ENCODE results near the gene ATG9B. TPM values are rescaled to one million over a fixed set of nuclear protein-coding genes. Genes with fewer than 3 reads are reported as not detected.

ATG9B gene
- total and polyA plus RNA-seq, 9 of the 15 experiments (the other 6 are each of a cell fraction or from before 2014, with no cell fraction given) = 0.29 to 8.0 (median 2.1) TPM

GRCh38 chr7:151039850-151040548, 15.7 kb upstream of the ATG9B start (continued):
- peak; percentile 75; the same call in 1 of the 2 replicates for TF ChIP-seq TFAP4 (CRISPR knock-in tag; IDR thresholded peaks at IDR 0.05; ENCODE audit: borderline replicate concordance)
- TF ChIP-seq PTRF (tag; IDR thresholded peaks at IDR 0.05) = no peak
- TF ChIP-seq ARHGAP35 (IDR thresholded peaks at IDR 0.05; ENCODE audit: partially characterized antibody) = no peak
- TF ChIP-seq NFYB (IDR thresholded peaks at IDR 0.05; ENCODE audit: extremely low read depth, insufficient read length) = no peak
- TF ChIP-seq HNRNPUL1 (IDR thresholded peaks at IDR 0.05; ENCODE audit: low read length) = no peak
- TF ChIP-seq SRSF3 (IDR thresholded peaks at IDR 0.05; ENCODE audit: insufficient read depth, low read length) = no peak
- no peak for TF ChIP-seq MCM2 (IDR thresholded peaks at IDR 0.05; ENCODE audit: low read depth)
- no peak for TF ChIP-seq THRAP3 (IDR thresholded peaks at IDR 0.05; ENCODE audit: borderline replicate concordance)
- no peak for TF ChIP-seq BRF2 (IDR thresholded peaks at IDR 0.05; ENCODE audit: borderline replicate concordance, insufficient read depth, insufficient read length)
- TF ChIP-seq NBN (IDR thresholded peaks at IDR 0.05; ENCODE audit: low read depth) = no peak
- no peak for TF ChIP-seq CGGBP1 (CRISPR knock-in tag; IDR thresholded peaks at IDR 0.05)
- no peak for TF ChIP-seq NONO (IDR thresholded peaks at IDR 0.05; ENCODE audit: low read depth in 2 of 2, low read length in 1 of 2)
- TF ChIP-seq IRF2 (CRISPR knock-in tag; IDR thresholded peaks at IDR 0.05) = no peak
- TF ChIP-seq SIN3B (IDR thresholded peaks at IDR 0.05; ENCODE audit: low read depth) = no peak
- no peak for TF ChIP-seq MAFF (IDR thresholded peaks at IDR 0.05; ENCODE audit: low read length)
- TF ChIP-seq ZBTB17 (CRISPR knock-in tag; IDR thresholded peaks at IDR 0.05) = peak; percentile 46; the same call in 1 of the 2 replicates
- no peak for TF ChIP-seq PHB (CRISPR knock-in tag; IDR thresholded peaks at IDR 0.05)
- peak; percentile 54; the same call in 1 of the 2 replicates for TF ChIP-seq MAX (CRISPR knock-in tag; IDR thresholded peaks at IDR 0.05)
- no peak for TF ChIP-seq RBBP5 (IDR thresholded peaks at IDR 0.05; ENCODE audit: borderline replicate concordance, insufficient read depth, low read length, poor library complexity, severe bottlenecking)
- TF ChIP-seq SMAD4 (CRISPR knock-in tag; conservative IDR thresholded peaks at IDR 0.05) = no peak
- TF ChIP-seq ZNF444 (CRISPR knock-in tag; IDR thresholded peaks at IDR 0.05) = no peak
- TF ChIP-seq FOXO4 (CRISPR knock-in tag; IDR thresholded peaks at IDR 0.05) = peak; percentile 40; the same call in 1 of the 2 replicates
- peak; percentile 1 for TF ChIP-seq MXD1 (CRISPR knock-in tag; IDR thresholded peaks at IDR 0.05; ENCODE audit: borderline replicate concordance, poor library complexity, severe bottlenecking)
- no peak for TF ChIP-seq STAT5B (CRISPR knock-in tag; IDR thresholded peaks at IDR 0.05)
- TF ChIP-seq PRMT5 (CRISPR knock-in tag; IDR thresholded peaks at IDR 0.05) = no peak
